HG03575 (cell line): ENCODE data around the gene GALNT9.

ENCODE experiments used
- ATAC-seq: cut with Tn5 transposase; IDR thresholded peaks from one replicate; pipeline ENCODE4 v1.9.1; 2021; ENCODE audit not compliant: unreplicated experiment, insufficient number of reproducible peaks, low FRiP score; ENCODE audit errors: extremely low read depth

The GALNT9 gene

GRCh38 chr12:132346471-132347175 lies 17.2 kb upstream of the GALNT9 start:
- no peak for ATAC-seq

- no peak for ATAC-seq
Measured at GRCh38 chr12:132345561-132346200, 16.3 kb upstream of the GALNT9 start.

DNA sequence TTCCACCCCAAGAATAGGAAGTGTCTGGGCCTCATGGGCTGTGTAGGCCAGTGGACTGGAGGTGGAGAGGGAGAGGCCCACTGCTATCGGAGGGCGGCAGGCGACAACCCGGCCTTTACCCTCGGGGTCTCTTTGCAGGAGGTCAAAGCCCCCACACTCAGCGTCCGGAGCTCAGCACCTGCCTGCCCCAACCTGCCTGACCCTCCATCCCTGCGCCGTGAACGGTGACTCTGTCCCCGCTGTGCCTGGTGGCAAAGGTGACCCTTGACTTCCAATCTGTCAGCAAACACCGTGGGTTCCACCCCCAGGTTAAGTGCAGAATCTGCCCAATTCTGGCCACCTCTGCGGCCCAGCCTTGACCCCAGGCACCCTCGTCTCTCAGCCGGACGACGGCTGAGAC lies 15.7 kb upstream of the GALNT9 start:
- no peak for ATAC-seq

DNA sequence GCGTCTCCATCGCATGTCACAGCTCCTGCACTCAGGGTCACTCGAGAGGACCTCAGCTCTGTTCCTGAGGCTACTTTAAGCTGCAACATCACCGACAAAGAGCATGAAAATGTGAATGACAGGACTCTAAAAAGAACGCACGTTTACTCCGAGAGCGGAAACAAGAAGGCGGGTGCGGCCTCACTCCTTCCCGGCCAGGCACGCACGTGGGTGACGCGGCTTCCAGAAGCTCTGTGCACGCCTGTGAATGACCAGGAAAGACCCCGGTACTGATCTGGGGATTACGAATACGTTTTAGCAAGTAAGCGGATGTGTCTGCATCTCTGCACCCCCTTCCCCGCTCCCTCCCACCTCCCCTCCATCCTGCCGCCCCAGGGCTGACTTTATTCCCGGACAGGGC lies 15.2 kb upstream of the GALNT9 start:
- no peak for ATAC-seq

- ATAC-seq, result no peak
Measured at GRCh38 chr12:132344181-132344580, 14.8 kb upstream of the GALNT9 start.

GRCh38 chr12:132343294-132344004 lies 14.1 kb upstream of the GALNT9 start:
- no peak for ATAC-seq

DNA sequence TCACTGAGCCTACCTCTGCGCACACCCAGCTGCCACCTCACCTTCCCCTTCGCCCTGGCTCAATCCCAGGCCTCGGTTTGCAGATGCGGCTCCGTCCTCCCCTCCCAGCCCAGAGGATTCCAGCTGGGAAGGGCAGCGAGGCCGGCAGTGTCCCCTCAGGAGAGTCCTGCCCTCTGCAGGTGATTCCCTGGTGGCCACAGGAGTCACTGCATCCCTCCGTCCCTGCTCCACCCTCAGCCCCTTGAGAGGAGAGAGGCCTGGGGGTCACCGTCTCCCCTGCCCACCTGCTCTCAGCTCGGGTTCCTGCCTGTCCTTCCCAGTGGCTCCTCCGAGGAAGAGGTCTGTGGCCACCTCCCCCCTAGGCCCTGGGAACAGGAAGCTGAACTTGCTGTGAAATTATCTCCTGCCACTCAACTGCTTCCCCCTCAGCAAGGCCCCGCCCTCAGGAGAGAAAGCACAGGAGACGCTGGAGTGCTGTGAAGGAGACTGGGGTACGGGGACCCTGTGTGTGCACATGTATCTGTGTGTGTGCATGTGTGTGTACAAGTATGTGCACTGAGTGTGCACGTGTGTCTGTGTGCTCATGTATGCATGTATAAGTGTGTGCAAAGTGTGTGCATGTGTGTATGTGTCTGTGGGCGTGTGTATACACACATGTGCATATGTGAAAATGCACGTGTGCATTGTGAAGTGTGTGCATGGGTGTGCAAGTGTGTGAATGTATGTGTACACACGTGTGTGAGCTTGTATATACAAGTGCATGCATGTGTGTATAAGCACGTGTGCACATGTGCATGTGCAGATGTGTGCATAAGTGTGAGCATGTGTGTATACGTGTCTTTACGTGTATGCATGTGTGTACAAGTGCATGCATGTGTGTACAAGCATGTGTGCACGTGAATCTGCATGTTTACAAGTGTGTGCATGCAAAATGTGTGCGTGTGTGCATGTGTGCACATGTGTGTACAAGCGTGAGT lies 13.2 kb upstream of the GALNT9 start:
- ATAC-seq, result no peak

GRCh38 chr12:132341318-132342050 lies 12.1 kb upstream of the GALNT9 start:
- no peak for ATAC-seq

- no peak for ATAC-seq
Measured at GRCh38 chr12:132340266-132341035, 11.1 kb upstream of the GALNT9 start.

- ATAC-seq, result no peak
Measured at GRCh38 chr12:132339856-132340255, 10.5 kb upstream of the GALNT9 start.

GRCh38 chr12:132338781-132339180 lies 9.4 kb upstream of the GALNT9 start:
- ATAC-seq, result no peak

- no peak for ATAC-seq
Measured at GRCh38 chr12:132338311-132338710, 8.9 kb upstream of the GALNT9 start.

- ATAC-seq, result no peak
Measured at GRCh38 chr12:132337557-132337956, 8.2 kb upstream of the GALNT9 start.

- ATAC-seq, result no peak
Measured at GRCh38 chr12:132336451-132337413, 7.3 kb upstream of the GALNT9 start.

DNA sequence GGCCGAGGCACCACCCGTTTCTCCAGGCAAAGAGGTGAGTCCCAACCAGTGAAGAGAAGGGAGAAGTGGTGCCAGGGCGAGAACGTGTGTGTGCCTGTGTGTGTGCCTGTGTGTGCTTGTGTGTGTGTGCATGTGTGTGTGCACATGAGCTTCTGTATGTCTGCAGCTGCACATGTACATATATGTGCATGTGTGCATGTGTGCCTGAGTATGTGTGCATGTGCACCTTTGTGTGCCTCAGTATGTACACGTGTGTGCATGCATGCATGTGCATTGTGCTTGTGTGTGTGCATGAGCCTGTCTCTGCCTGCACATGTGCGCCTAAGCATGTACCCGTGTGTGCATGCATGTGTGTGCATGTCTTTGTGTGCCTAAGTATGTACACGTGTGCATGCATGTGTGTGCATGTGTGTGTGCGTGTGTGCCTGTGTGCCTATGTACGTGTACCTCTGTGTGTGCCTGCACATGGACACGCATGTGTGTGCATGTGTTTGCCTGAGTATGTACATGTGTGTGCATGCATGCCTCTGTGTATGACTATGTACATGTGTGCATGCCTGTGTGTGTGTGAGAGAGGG lies 5.9 kb upstream of the GALNT9 start:
- ATAC-seq, result no peak

DNA sequence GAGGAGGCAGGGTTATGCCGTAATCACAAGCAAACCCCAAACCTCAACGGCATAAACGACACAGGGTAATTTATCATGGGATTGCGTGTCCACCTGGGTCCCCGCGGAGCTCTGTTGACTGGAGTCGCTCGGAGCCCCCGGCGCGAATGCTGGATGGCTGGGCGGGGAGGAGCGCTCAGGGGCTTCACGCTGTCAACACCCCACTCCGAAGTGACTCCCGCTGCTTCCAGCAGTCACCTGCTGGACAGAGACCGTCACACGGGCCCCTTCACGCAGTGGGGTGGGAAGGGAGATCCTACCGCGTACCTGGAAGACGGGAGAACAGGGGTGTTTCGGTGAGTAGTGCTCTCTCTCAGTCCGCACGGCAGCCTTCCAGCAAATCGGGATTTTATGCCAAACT lies 4.4 kb upstream of the GALNT9 start:
- no peak for ATAC-seq
